ENCODE measurements around the gene WASHC4. TPM values are rescaled to one million over a fixed set of nuclear protein-coding genes. Genes with fewer than 3 reads are reported as not detected.

WASHC4 gene
- total RNA-seq, 1 experiment from 2014 or later, result 41.2 TPM

- H3K56ac ChIP-seq (ENCODE audit: insufficient read length, low read depth, low read length), result no peak overlapping the region
- no peak overlapping the region for H2BK15ac ChIP-seq (ENCODE audit: low read depth, low read length)
- H2BK12ac ChIP-seq (ENCODE audit: insufficient read length, low read depth, low read length), result no peak overlapping the region
- H4K20me1 ChIP-seq (ENCODE audit: control insufficient read depth, insufficient read depth, insufficient read length), result no peaks in the 10 kb centered on the region
- no peak for TF ChIP-seq CTCF (conservative IDR thresholded peaks at IDR 0.05)
- no peak overlapping the region for H3K27ac ChIP-seq (ENCODE audit: insufficient read length, low read depth, low read length)
- H3K79me1 ChIP-seq (ENCODE audit: insufficient read depth, low read depth, low read length, poor library complexity, severe bottlenecking), result no peaks in the 10 kb centered on the region
- H3K9me3 ChIP-seq (ENCODE audit: control insufficient read depth, low read depth, low read length), result no peaks in the 10 kb centered on the region
- no peak overlapping the region for H4K5ac ChIP-seq (ENCODE audit: insufficient read length, low read depth, low read length)
- H2BK20ac ChIP-seq (ENCODE audit: low read depth, low read length, poor library complexity, severe bottlenecking), result no peak overlapping the region
- H2AFZ ChIP-seq (ENCODE audit: low read length), result no peak overlapping the region
- H3K4me1 ChIP-seq (ENCODE audit: insufficient read depth, low read length), result no peaks in the 10 kb centered on the region
- H3K27me3 ChIP-seq (ENCODE audit: insufficient read depth, low read length), result no peaks in the 10 kb centered on the region
- no peak overlapping the region for H3K4me2 ChIP-seq (ENCODE audit: insufficient read depth, insufficient read length, low read length)
- no peak overlapping the region for H2BK120ac ChIP-seq (ENCODE audit: low read depth, low read length, poor library complexity, severe bottlenecking)
- H3K23ac ChIP-seq (ENCODE audit: insufficient read length, low read depth, low read length), result no peak overlapping the region
- no peak overlapping the region for H3K18ac ChIP-seq (ENCODE audit: insufficient read length, low read depth, low read length)
- no peak overlapping the region for H2AK5ac ChIP-seq (ENCODE audit: insufficient read length, low read length)
- no peak overlapping the region for H3K27ac Mint-ChIP-seq
- H3K79me2 ChIP-seq (ENCODE audit: insufficient read depth, low read length), result no peaks in the 10 kb centered on the region
- no peak overlapping the region for H3K4ac ChIP-seq (ENCODE audit: low read depth, low read length)
- no peak overlapping the region for H3K14ac ChIP-seq (ENCODE audit: insufficient read depth, low read length)
- no peak for DNase-seq
- H3K23me2 ChIP-seq (ENCODE audit: insufficient read length, low read depth, low read length, poor library complexity, severe bottlenecking), result no peaks in the 10 kb centered on the region
- H3K9ac ChIP-seq (ENCODE audit: extremely low read depth, insufficient read length, low read length), result no peak overlapping the region
- H3K9me3 Mint-ChIP-seq, result no peaks in the 10 kb centered on the region
- no peak overlapping the region for H4K91ac ChIP-seq (ENCODE audit: insufficient read length, low read depth, low read length)
- no peak overlapping the region for H4K8ac ChIP-seq (replicated peaks; ENCODE audit: insufficient read length, low read depth, low read length)
- H3K4me1 Mint-ChIP-seq, result peaks cover 3 to 6% of the 10 kb centered on the region in 2 experiments; a peak in 3 of 4 replicates
- H3K4me3 Mint-ChIP-seq, result no peak overlapping the region
- H3K27me3 Mint-ChIP-seq (ENCODE audit: low read depth), result no peaks in the 10 kb centered on the region
- no peak overlapping the region for H3T11ph ChIP-seq (ENCODE audit: low read length)
- no CpG with 5 or more reads among the region's 1 CpG for WGBS (ENCODE audit: extremely low coverage, insufficient read length, low lambda C conversion rate)
- no peak overlapping the region for H2BK5ac ChIP-seq (ENCODE audit: insufficient read length, low read length)
- H3K36me3 Mint-ChIP-seq (ENCODE audit: insufficient read depth in 1 of 3, low read depth in 3 of 3), result no peaks in the 10 kb centered on the region
These were observed 31.4 kb upstream of the WASHC4 start for GRCh38 chr12:105076098-105076497.
